HG03378 (cell line): ENCODE measurements around the gene C2CD3.

Experiments used
- ATAC-seq: cut with Tn5 transposase; IDR thresholded peaks from one replicate; pipeline ENCODE4 v1.9.1; 2021; ENCODE audit warnings: mild to moderate bottlenecking, moderate library complexity; ENCODE audit not compliant: unreplicated experiment

The C2CD3 gene

GRCh38 chr11:73965764-73966121 is 205.1 kb downstream of the C2CD3 start:
- ATAC-seq: no peak

- no peak for ATAC-seq
Observed at GRCh38 chr11:73965076-73965763, 205.6 kb downstream of the C2CD3 start.

DNA sequence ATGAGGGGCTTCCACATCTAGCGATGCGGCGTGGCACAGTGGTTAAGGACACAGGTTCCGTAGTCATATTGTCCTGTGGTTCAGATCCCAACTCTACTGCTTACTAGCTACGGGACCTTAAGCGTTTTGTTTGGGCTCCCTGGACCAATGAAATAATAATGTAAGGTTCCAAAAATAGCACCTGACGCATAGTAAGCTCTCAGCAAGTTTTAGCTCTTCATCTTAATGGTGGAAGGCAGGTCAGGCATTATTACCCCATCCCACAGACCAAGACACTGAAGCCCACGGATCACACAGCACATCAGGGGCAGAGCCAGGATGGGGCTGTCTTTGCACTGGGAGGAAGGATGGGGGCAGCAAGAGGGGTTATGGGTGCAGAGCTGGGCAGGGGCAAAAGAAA is 206.9 kb downstream of the C2CD3 start:
- no peak for ATAC-seq
